ENCODE data around the gene ECD.
A peak's percentile ranks its signal among the peaks of the same experiment; 100 is the strongest.

ECD gene

DNA sequence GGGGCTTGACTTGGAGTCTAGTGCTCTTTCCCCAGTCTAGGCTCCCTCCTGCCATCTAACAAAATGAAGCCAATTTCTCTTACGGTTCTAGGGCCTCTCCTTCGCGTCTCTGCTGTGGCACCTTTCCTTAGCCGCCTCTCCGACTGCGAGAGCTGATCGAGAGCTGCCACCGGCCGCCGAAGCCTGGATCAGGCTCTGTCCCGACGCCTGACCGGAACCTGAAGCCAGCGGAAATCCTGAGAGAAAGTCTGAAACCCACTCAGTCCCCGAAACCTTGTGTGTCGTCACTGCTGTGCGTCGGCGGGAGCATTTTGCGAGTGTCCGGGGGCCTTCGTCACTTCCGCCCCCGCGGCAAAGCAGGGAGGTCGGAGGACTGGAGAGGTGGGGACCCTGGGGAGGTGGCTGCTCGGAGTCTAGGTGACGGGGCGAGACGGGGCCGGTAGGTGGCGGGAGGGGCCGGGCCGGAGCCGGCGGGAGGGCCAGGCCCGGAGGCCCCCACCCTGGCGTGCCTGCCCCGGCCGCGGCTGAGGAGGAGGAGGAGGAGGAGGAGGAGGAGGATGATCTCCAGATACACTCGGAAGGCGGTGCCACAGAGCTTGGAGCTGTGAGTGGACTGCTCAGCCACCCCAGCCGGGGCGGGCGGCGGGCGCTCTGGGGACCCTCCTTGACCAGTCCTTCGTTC is at the start of gene ECD, which contains the start of gene FAM149B1:
ECD (minus strand) TSS at position 226 of the 682 bp plus-strand sequence. CDS start 4,071 bp downstream, outside the sequence.
FAM149B1 (plus strand) TSS at position 337 of the 682 bp plus-strand sequence; CDS start at position 558, 221 bp downstream.
- H3K4me3 ChIP-seq (ENCODE audit: low read length): peak within 1 kb of the TSS; percentile 99
- peaks cover 9% of the 10 kb centered on the region for H3K36me3 ChIP-seq (ENCODE audit: control insufficient read depth, insufficient read depth, low read length, severe bottlenecking)
- H3K27me3 ChIP-seq (replicated peaks; ENCODE audit: control insufficient read depth, insufficient read depth, low read length): no peaks in the 10 kb centered on the region
- no peaks in the 10 kb centered on the region for H3K9me3 ChIP-seq (ENCODE audit: control insufficient read depth, low read length)
- DNase-seq (ENCODE audit: low read depth): peak; percentile 99
- peak within 1 kb of the TSS; percentile 99 for H3K9ac ChIP-seq (ENCODE audit: low read length)
- peaks cover 31% of the 10 kb centered on the region for H3K4me1 ChIP-seq (ENCODE audit: control insufficient read depth, insufficient read depth, low read length)

DNA sequence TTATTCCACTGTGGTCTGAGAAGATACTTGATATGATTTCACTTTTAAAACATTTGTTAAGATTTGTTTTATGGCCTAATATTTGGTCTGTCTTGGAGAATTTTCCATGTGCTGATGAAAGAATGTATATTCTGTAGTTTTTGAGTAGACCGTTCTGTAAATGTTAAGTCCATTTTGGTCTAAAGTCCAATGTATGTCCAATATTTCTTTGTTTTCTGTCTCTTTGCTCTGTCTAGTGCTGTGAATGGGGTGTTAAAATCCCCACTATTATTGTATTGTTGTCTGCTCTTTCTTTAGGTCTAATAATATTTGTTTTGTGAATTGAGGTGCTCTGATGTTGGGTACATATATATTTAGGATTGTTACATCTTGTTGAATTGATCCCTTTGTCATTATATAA is 47.9 kb upstream of the ECD start:
- Histone ChIP-seq H3K36me3 (ENCODE audit: control insufficient read depth, insufficient read depth, low read length, severe bottlenecking) (peaks cover 14% of the 10 kb centered on the region), H3K4me1 (ENCODE audit: control insufficient read depth, insufficient read depth, low read length) (peaks cover 3% of the 10 kb centered on the region), H3K27me3 (replicated peaks; ENCODE audit: control insufficient read depth, insufficient read depth, low read length) (no peaks in the 10 kb centered on the region), H3K9me3 (ENCODE audit: control insufficient read depth, low read length) (no peaks in the 10 kb centered on the region), H3K4me3 (ENCODE audit: low read length) (no peak overlapping the region), H3K9ac (ENCODE audit: low read length) (no peak overlapping the region)
- no peak for DNase-seq (ENCODE audit: low read depth)

DNA sequence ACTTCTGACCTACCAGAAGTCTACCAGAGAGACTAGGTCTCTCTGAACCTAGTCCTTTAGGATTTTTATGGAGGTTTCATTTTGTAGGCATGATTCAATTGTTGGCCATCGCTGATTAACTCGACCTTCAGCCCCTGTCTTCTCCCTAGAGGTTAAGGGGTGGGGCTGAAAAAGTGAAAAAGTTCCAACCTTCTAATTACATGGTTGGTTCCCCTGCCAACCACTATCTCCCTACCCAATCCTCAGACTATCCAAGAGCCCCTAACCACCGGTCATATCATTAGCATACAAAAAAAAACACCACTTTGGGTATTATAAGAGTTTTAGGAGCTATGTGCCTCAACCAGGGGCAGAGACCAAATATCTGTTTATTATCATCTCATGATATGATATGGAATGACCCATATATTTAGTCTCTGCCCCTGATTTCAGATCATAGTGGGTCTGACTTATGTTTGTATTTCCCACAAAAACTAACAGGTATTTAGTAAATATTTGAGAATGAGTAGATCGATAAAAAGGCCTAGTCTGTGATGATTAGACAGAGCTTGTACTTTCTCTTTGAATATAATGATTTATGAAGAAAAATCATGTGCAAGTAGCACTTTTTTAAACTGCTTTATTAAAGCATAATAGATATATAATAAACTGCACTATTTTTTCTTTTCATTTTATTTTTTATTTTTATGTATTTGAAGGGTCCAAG is 43.5 kb upstream of the ECD start:
- no peaks in the 10 kb centered on the region for H3K27me3 ChIP-seq (replicated peaks; ENCODE audit: control insufficient read depth, insufficient read depth, low read length)
- no peak for DNase-seq (ENCODE audit: low read depth)
- peaks cover 10% of the 10 kb centered on the region for H3K4me1 ChIP-seq (ENCODE audit: control insufficient read depth, insufficient read depth, low read length)
- H3K4me3 ChIP-seq (ENCODE audit: low read length): no peak overlapping the region
- no peak overlapping the region for H3K9ac ChIP-seq (ENCODE audit: low read length)
- no peaks in the 10 kb centered on the region for H3K9me3 ChIP-seq (ENCODE audit: control insufficient read depth, low read length)
- peaks cover 8% of the 10 kb centered on the region for H3K36me3 ChIP-seq (ENCODE audit: control insufficient read depth, insufficient read depth, low read length, severe bottlenecking)

DNA sequence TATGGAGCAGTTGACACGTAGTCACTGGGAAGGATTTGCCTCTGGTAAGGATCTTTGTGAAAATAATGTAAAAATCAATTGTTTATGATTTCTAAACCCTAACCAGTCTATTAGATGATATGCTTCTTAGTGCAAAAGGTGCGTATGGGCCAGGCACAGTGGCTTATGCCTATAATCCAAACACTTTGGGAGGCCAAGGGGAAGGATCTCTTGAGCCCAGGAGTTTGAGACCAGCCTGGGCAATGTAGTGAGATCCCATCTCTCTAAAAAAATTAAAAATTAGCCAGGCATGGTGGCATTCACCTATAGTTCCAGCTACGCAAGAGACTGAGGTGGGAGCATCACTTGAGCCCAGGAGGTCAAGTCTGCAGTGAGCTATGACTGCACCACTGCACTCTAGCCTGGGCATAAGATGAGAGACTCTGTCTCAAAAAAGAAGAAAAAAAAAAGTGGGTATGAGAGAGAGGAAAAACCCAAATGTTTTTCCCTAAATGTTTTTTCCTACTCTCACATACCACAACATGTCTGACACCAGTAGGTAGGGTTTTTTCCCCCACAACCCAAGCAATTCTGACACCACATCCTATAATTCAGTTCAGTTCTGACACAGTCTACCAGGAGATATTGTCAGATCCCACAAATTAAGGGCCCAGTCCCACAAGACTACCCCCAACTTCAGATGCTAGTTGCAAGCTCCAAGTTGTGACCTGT is 42.7 kb upstream of the ECD start:
- H3K4me3 ChIP-seq (ENCODE audit: low read length): no peak overlapping the region
- H3K36me3 ChIP-seq (ENCODE audit: control insufficient read depth, insufficient read depth, low read length, severe bottlenecking): peaks cover 7% of the 10 kb centered on the region
- no peaks in the 10 kb centered on the region for H3K27me3 ChIP-seq (replicated peaks; ENCODE audit: control insufficient read depth, insufficient read depth, low read length)
- DNase-seq (ENCODE audit: low read depth): no peak
- H3K9me3 ChIP-seq (ENCODE audit: control insufficient read depth, low read length): no peaks in the 10 kb centered on the region
- no peak overlapping the region for H3K9ac ChIP-seq (ENCODE audit: low read length)
- H3K4me1 ChIP-seq (ENCODE audit: control insufficient read depth, insufficient read depth, low read length): peaks cover 10% of the 10 kb centered on the region

DNA sequence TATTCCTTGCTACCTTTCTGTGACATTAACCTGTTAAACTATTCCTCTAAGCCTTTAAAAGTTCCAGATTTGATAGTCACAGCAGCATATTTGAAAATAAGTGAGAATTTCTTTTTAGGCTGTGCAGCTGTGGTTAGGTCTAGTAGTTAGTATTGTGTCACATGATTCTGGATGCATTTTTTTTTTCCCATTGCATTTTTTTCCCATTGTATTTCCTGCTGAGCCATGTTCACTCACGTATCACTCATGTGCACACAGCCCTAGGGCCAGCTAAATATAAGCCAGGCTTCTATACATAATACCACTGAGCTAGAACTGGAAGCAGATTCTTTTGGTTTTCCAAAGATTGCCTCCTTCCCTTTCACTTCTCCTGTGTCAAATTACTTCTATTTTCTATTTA is 41.9 kb upstream of the ECD start:
- Histone ChIP-seq H3K27me3 (replicated peaks; ENCODE audit: control insufficient read depth, insufficient read depth, low read length) (no peaks in the 10 kb centered on the region), H3K36me3 (ENCODE audit: control insufficient read depth, insufficient read depth, low read length, severe bottlenecking) (peaks cover 7% of the 10 kb centered on the region), H3K4me1 (ENCODE audit: control insufficient read depth, insufficient read depth, low read length) (peaks cover 10% of the 10 kb centered on the region), H3K9me3 (ENCODE audit: control insufficient read depth, low read length) (no peaks in the 10 kb centered on the region), H3K4me3 (ENCODE audit: low read length) (no peak overlapping the region), H3K9ac (ENCODE audit: low read length) (no peak overlapping the region)
- DNase-seq (ENCODE audit: low read depth): peak; percentile 46

DNA sequence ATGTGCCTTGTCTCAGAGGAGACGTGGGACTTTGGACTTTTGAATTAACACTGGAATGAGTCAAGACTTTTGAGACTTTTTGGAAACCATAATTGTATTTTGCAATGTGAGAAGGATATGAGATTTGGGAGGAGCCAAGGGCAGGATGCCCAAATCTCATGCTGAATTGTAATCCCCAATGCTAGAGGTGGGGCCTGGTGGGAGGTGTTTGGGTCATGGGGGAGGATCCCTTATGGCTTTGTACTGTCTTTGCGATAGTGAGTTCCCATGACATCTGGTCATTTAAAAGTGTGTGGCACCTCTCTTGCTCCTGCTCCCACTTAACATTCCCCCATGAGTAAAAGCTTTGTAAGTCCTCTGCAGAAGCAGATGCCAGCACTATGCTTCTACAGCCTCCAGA is 40.1 kb upstream of the ECD start:
- Histone ChIP-seq H3K9me3 (ENCODE audit: control insufficient read depth, low read length) (no peaks in the 10 kb centered on the region), H3K27me3 (replicated peaks; ENCODE audit: control insufficient read depth, insufficient read depth, low read length) (no peaks in the 10 kb centered on the region), H3K36me3 (ENCODE audit: control insufficient read depth, insufficient read depth, low read length, severe bottlenecking) (peaks cover 7% of the 10 kb centered on the region), H3K9ac (ENCODE audit: low read length) (no peak overlapping the region), H3K4me1 (ENCODE audit: control insufficient read depth, insufficient read depth, low read length) (peaks cover 10% of the 10 kb centered on the region), H3K4me3 (ENCODE audit: low read length) (peak overlapping the region; percentile 15)
- DNase-seq (ENCODE audit: low read depth): no peak

DNA sequence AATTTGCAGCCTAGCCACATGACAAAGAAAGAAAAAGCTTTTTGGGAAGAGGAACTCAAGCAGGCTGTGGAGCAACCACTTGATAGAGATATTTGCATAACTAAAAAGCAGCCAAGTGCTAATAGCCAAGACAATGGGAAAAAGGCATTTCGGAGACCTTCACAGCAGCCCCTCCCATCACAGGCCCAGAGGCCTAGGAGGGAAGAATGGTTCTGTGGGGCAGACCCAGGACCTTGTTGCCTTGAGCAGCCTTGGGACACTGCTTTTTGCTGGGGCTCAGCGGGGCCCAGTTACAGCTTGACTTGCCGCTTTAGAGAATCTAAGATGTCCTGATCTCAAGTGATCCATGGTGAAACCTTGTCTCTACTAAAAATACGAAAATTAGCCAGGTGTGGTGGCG is 38.6 kb upstream of the ECD start:
- H3K36me3 ChIP-seq (ENCODE audit: control insufficient read depth, insufficient read depth, low read length, severe bottlenecking): peaks cover 7% of the 10 kb centered on the region
- peaks cover 10% of the 10 kb centered on the region for H3K4me1 ChIP-seq (ENCODE audit: control insufficient read depth, insufficient read depth, low read length)
- H3K9ac ChIP-seq (ENCODE audit: low read length): no peak overlapping the region
- no peak overlapping the region for H3K4me3 ChIP-seq (ENCODE audit: low read length)
- H3K9me3 ChIP-seq (ENCODE audit: control insufficient read depth, low read length): no peaks in the 10 kb centered on the region
- DNase-seq (ENCODE audit: low read depth): no peak
- no peaks in the 10 kb centered on the region for H3K27me3 ChIP-seq (replicated peaks; ENCODE audit: control insufficient read depth, insufficient read depth, low read length)

DNA sequence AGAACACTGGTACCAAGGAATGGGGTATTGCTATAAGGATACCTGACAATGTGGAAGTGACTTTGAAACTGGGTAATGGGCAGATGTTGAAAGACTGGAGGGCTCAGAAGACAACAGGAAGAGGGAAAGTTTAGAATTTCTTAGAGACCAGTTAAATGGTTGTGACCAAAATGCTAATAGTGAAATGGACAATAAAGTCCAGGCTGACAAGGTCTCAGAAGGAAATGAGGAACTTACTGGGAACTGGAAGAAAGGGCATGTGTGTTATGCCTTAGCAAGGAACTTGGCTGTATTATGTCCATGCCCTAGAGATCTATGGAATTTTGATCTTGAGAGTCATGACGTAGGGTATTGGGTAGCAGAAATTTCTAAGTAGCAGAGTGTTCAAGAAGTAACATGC is 38.1 kb upstream of the ECD start:
- DNase-seq (ENCODE audit: low read depth): no peak
- Histone ChIP-seq H3K4me3 (ENCODE audit: low read length) (no peak overlapping the region), H3K27me3 (replicated peaks; ENCODE audit: control insufficient read depth, insufficient read depth, low read length) (no peaks in the 10 kb centered on the region), H3K9ac (ENCODE audit: low read length) (no peak overlapping the region), H3K4me1 (ENCODE audit: control insufficient read depth, insufficient read depth, low read length) (peaks cover 10% of the 10 kb centered on the region), H3K9me3 (ENCODE audit: control insufficient read depth, low read length) (no peaks in the 10 kb centered on the region), H3K36me3 (ENCODE audit: control insufficient read depth, insufficient read depth, low read length, severe bottlenecking) (peaks cover 8% of the 10 kb centered on the region)

DNA sequence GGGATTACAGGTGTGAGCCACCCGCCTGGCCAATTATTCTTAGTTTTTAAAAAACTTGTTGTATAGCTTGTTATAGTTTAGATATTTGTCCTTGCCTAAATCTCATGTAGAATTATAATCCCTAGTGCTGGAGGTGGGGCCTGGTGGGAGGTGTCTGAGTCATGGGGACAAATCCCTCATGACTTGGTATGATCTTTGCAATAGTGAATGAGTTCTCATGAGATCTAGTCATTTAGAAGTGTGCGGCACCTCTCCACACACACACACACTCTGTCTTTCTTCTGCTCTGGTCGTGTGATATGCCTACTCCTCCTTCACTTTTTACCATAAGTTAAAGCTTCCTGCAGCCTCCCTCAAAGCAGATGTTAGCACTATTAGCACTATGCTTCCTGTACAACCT is 37.3 kb upstream of the ECD start:
- peaks cover 10% of the 10 kb centered on the region for H3K4me1 ChIP-seq (ENCODE audit: control insufficient read depth, insufficient read depth, low read length)
- no peak for DNase-seq (ENCODE audit: low read depth)
- H3K9me3 ChIP-seq (ENCODE audit: control insufficient read depth, low read length): no peaks in the 10 kb centered on the region
- H3K9ac ChIP-seq (ENCODE audit: low read length): no peak overlapping the region
- H3K27me3 ChIP-seq (replicated peaks; ENCODE audit: control insufficient read depth, insufficient read depth, low read length): no peaks in the 10 kb centered on the region
- peaks cover 3% of the 10 kb centered on the region for H3K36me3 ChIP-seq (ENCODE audit: control insufficient read depth, insufficient read depth, low read length, severe bottlenecking)
- H3K4me3 ChIP-seq (ENCODE audit: low read length): no peak overlapping the region

DNA sequence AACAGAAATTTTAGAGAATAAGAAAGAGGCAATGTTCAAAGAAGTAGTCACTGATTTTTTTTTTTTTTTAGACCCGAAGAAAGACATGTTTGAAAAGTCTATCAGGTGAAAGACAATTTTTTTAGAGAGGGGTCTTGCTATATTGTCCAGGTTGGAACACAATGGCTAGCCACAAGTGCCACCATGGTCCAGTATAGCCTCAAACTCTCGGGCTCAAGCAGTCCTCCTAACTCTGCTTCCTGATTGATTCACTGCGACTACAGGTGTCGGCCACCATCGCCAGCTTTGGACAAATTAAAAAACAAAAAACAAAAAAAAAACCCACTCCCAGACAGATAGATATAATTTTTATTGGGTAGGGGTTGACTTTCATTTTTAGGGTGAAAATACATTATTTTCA is 22.4 kb upstream of the ECD start:
- no peaks in the 10 kb centered on the region for H3K9me3 ChIP-seq (ENCODE audit: control insufficient read depth, low read length)
- DNase-seq (ENCODE audit: low read depth): no peak
- no peaks in the 10 kb centered on the region for H3K4me1 ChIP-seq (ENCODE audit: control insufficient read depth, insufficient read depth, low read length)
- no peak overlapping the region for H3K4me3 ChIP-seq (ENCODE audit: low read length)
- peaks cover 28% of the 10 kb centered on the region for H3K36me3 ChIP-seq (ENCODE audit: control insufficient read depth, insufficient read depth, low read length, severe bottlenecking)
- H3K9ac ChIP-seq (ENCODE audit: low read length): no peak overlapping the region
- no peaks in the 10 kb centered on the region for H3K27me3 ChIP-seq (replicated peaks; ENCODE audit: control insufficient read depth, insufficient read depth, low read length)

DNA sequence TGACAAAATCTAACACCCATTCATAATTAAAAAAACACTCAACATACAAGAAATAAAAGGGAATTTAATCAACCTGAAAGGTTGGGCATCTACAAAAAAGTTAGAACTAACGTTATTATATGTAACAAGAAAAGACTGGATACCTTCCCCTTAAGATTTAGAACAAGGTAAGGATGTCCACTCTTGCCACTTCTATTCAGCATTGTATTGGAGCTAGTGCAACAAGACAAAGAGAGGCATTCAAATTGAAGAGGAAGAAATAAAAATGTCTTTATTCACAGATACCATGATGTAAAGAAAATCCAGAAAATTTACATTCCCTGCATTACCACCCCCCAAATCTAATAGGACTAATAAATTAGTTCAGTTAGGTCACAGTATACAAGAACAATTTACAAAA is 18.5 kb upstream of the ECD start:
- H3K4me3 ChIP-seq (ENCODE audit: low read length): no peak overlapping the region
- peaks cover 16% of the 10 kb centered on the region for H3K36me3 ChIP-seq (ENCODE audit: control insufficient read depth, insufficient read depth, low read length, severe bottlenecking)
- no peaks in the 10 kb centered on the region for H3K27me3 ChIP-seq (replicated peaks; ENCODE audit: control insufficient read depth, insufficient read depth, low read length)
- DNase-seq (ENCODE audit: low read depth): no peak
- H3K9me3 ChIP-seq (ENCODE audit: control insufficient read depth, low read length): peaks cover 8% of the 10 kb centered on the region
- H3K4me1 ChIP-seq (ENCODE audit: control insufficient read depth, insufficient read depth, low read length): peaks cover 13% of the 10 kb centered on the region
- H3K9ac ChIP-seq (ENCODE audit: low read length): no peak overlapping the region
